DLD1 (cell line): ENCODE results near the gene KPNA6.

Experiments
- in situ Hi-C: cut with HindIII; loops from 2 replicates; pipeline ENCODE4 v1.10.0; 2017; ENCODE audit warnings: low sequenced_read_pairs

KPNA6 gene

GRCh38 chr1:32215629-32216480 is 108.0 kb downstream of the KPNA6 start:
- in situ Hi-C loops: no loop called here

- in situ Hi-C loops: no loop called here
Measured at GRCh38 chr1:32216566-32216965, 108.7 kb downstream of the KPNA6 start.

GRCh38 chr1:32219022-32219421 is 111.2 kb downstream of the KPNA6 start:
- in situ Hi-C loops: no loop called here

GRCh38 chr1:32220746-32221580 is 113.1 kb downstream of the KPNA6 start:
- in situ Hi-C loops: no loop called here

- in situ Hi-C loops: no loop called here
Measured at GRCh38 chr1:32221581-32221979, 113.7 kb downstream of the KPNA6 start.

GRCh38 chr1:32221980-32222755 is 114.3 kb downstream of the KPNA6 start, which contains the start of the genes EIF3I and TMEM234:
EIF3I (plus strand) TSS chr1:32222407; CDS start chr1:32222442, 35 bp downstream.
TMEM234 (minus strand) TSS chr1:32222353; CDS start chr1:32222322, 31 bp downstream.
- in situ Hi-C loops: no loop called here

GRCh38 chr1:32223683-32224082 is 115.8 kb downstream of the KPNA6 start:
- in situ Hi-C loops: no loop called here

- in situ Hi-C loops: no loop called here
Measured at GRCh38 chr1:32224285-32224684, 116.4 kb downstream of the KPNA6 start.
